Uterus (tissue), 2 donors: ENCODE measurements around the gene MRTFB.

Experiments used
- CTCF ChIP-seq, 4 experiments: fragments of 200-600 bp in 2 of 4; fragments of 450-650 bp in 2 of 4; sonication (generic) in 2 of 4; IDR thresholded peaks; one replicate each; pipeline ENCODE4 v1.5.1; 2016 to 2019; ENCODE audit warnings: antibody characterized with exemption in 4 of 4, mild to moderate bottlenecking in 2 of 4, moderate library complexity in 1 of 4
- POLR2A ChIP-seq, 2 donors: fragments of 450-650 bp; IDR thresholded peaks; one replicate each; pipeline ENCODE4 v1.6.1; 2016; ENCODE audit warnings: antibody characterized with exemption in 2 of 2, mild to moderate bottlenecking in 1 of 2, moderate library complexity in 1 of 2

GRCh38 chr16:14109077-14109775 lies 38.1 kb downstream of the MRTFB start:
- no peak for TF ChIP-seq POLR2A (IDR thresholded peaks at IDR 0.05)
- TF ChIP-seq CTCF (IDR thresholded peaks at IDR 0.05): no peak
